Astrocyte of the cerebellum (primary cell): ENCODE data around the gene H19.

Experiments used
- DNase-seq: peaks from one replicate; pipeline ENCODE4 v3.0.0-alpha.2; 2011; ENCODE audit warnings: low read depth
- H3K4me3 ChIP-seq: 2 replicates; pipeline ENCODE4 v1.5.1; 2011; ENCODE audit warnings: mild to moderate bottlenecking, low read depth, low read length, moderate library complexity
- CTCF ChIP-seq: IDR thresholded peaks from 2 replicates; pipeline ENCODE4 v1.5.1; 2012; ENCODE audit warnings: low read length, low read depth, moderate library complexity, mild to moderate bottlenecking; ENCODE audit errors: missing control alignments
- in situ Hi-C: cut with HindIII; loops from 2 replicates; pipeline ENCODE4 v1.10.0; 2017; ENCODE audit warnings: low sequenced_read_pairs

The H19 gene

DNA sequence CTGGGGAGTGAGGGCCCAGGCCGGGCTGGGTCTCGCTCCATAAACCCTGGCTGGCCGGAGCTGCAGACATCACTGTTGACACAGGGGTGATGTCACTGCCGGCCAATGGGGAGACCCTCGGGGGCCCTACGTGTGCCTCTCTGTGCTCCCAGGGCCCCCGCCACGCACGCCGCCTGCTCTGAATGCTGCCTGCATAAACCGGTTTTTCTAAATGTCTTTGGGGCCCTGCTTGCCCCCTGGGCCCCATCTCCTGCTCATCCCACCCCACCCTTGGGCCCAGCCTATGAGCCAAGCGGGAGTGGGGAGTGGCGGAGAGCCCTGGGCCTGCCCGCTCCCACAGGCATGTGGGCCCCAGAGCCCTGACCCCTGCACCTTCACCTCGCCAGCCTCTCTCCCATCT, 7.7 kb downstream of the H19 start:
- no peak overlapping the region for H3K4me3 ChIP-seq
- in situ Hi-C loops, result no loop called here
- TF ChIP-seq CTCF, result no peak
- DNase-seq, result no peak

DNA sequence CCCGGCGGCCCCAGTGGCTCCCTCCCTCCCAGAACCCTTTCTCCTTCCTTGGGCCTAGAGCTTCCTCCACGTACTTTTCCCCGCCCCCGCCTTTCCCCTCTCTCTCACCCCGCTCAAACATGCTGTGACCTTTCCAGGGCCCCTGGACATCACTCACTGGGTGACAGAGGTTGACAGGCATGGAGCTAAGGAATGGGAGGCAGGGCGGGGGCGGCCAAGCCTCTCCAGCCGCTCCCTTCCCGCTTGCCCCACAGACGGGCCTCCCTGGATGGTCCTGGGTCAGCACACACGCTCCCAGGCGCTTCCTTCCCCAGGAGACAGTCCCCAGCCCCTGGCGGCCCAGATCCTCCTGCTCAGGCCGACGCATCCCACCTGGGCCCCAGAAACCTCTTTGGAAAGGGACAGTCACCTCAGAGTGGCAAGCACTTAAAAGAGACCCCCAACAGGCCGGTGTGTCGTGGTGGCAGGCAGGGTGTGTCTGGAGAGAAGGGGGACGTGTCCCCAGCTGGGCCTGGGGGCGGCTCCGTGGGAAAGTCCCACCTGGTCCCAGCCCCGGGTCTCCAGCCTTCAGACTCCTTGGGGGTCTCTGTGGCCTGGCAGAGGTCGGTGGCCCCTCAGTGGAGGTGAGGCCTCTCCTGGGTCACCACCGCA, 8.8 kb downstream of the H19 start:
- no peak for TF ChIP-seq CTCF
- in situ Hi-C loops, result no loop called here

DNA sequence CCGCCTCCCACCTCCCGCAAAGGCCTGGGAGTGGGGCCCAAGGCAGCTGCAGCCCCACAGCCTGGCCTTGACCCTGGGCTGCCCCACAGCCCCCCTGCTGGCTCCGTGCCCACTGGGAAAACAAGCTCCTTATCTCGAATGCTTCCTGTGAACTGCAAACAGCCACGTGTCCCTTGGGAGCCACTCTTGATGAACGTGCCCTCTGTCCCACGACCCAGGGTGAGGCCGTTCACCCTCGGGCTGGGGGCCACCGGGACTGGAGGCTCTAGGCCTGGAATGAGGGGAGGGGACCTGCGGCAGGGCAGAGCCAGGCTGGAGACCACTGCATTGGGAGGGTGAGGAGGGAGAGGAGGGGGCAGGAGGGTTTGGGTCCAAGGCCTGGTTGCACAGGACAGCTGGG, 9.5 kb downstream of the H19 start:
- DNase-seq, result no peak
- no peak overlapping the region for H3K4me3 ChIP-seq
- no peak for TF ChIP-seq CTCF
- in situ Hi-C loops, result no loop called here

More for the DNA sequence above, 8.8 kb downstream of the H19 start:
- H3K4me3 ChIP-seq, result no peak overlapping the region
- no peak for DNase-seq

- no peak overlapping the region for H3K4me3 ChIP-seq
- in situ Hi-C loops, result no loop called here
- TF ChIP-seq CTCF, result no peak
- DNase-seq, result no peak
Measured at GRCh38 chr11:1987024-1987423, 10.6 kb downstream of the H19 start.

GRCh38 chr11:1983601-1983961, 14.1 kb downstream of the H19 start:
- TF ChIP-seq CTCF, result no peak
- H3K4me3 ChIP-seq, result no peak overlapping the region
- DNase-seq, result no peak
- in situ Hi-C loops, result no loop called here

- no peak for TF ChIP-seq CTCF
- in situ Hi-C loops, result no loop called here
- DNase-seq, result no peak
- no peak overlapping the region for H3K4me3 ChIP-seq
Measured at GRCh38 chr11:1982873-1983600, 14.6 kb downstream of the H19 start.
